ENCODE data around the gene NUP62CL.

The NUP62CL gene

DNA sequence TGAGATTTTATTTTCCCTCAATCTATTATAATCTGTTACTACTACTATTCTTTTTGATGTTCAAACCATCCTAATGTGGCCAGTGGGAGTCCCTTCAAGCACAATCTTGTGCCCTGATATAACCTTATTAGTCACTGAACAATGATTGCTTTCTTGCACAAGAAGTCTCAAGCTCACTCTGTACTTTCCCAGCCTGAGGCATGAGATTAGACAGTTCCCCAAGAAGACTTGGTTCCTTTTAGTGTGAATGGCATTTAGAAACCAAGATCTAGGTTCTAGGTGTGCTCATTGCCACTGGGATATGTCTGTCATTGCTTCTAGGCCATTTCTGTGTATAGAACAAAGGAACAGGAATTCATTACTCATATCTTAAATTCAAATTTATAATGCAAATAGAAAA is 59.6 kb downstream of the NUP62CL start:
- DNase-seq: no peak

DNA sequence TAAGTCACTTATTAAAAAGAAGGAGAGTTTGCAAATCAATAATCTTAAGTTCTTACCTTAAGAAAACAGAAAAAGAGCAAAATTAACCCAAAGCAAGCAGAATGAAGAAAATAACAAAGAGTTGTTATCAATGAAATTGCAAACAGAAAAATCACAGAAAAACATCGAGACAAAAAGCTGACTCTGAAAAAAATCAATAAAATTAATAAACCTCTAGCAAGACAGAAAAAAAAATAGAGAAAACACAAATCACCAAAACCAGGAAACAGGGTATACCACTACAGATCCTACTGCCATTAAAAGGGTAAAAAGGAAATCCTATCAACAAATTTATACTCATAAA is 70.3 kb downstream of the NUP62CL start:
- no peak for DNase-seq

DNA sequence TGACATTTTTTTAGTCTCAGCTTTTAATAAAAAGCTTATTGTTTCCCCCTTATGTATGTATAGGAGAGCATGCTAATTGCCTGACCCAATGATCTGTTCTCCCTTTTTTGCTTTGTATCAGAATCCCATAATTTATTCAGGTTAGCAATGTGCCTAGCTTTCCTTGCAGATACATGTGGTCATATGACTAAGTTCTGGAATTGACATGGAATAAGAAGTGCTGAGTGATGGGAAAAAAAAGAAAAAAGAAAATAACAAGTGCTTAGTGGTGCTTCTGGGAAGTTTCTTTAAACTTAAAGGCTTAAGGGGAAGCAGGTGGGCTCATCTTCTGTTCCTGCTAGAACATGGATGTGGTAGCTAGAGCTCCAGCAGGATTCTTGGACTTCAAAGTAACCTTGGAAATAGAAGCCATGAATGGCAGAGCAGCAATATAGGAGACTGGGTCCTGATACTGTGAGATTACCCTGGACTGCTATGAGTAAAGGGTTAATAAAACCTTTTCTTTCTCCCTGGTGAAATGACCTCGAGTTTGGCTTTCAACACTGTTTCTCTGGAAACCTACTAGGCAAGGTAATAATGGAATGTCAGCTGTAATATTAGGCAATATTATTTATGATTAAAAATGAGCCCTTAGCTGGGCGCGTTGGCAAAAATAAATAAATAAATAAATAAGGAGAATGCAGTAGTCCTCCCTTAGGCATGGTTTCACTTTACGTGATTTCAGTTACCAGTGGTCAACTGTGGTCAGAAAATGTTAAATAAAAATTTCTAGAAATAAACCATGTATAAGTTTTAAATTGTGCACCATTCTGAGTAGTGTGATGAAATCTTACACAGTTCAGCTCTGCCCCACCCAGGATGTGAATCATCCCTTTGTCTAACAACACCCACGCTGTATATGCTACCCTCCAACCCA is 70.9 kb downstream of the NUP62CL start:
- DNase-seq: peak; percentile 12

DNA sequence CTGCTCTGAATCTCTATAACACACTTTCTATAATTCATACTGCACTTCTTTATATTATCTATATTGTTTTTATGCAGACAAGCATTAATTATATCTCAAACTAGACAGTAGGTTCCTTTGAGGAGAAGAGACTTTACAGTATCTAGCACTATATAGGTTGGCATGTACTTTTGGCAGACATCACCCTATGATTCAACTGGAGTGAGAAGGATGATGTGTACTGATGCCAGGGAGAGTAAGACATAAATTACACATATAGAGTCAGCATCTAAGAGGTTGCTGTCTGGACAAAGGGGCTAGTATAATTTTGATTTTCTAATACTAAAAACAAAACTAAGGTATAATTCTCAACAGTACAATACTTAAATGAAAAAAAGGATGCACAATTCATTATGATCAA is 82.5 kb downstream of the NUP62CL start:
- DNase-seq: no peak

DNA sequence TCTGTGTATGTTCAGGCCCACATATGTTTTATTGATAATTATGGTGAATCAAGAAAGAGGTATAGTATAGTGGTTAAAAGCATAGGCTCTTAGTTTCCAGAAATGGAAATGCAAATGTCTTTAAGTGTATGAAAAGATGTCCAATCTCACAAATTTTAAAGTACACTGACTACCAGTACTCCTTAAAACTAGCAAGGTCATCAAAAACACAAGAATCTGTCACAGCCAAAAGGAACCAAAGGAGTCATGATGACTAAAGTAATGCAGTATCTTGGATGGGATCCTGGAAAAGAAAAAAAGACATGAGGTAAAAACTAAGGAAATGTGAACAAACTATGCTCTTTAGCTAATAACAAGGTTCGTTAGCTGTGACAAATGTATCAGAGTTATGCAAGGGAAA is 87.0 kb downstream of the NUP62CL start:
- no peak for DNase-seq

DNA sequence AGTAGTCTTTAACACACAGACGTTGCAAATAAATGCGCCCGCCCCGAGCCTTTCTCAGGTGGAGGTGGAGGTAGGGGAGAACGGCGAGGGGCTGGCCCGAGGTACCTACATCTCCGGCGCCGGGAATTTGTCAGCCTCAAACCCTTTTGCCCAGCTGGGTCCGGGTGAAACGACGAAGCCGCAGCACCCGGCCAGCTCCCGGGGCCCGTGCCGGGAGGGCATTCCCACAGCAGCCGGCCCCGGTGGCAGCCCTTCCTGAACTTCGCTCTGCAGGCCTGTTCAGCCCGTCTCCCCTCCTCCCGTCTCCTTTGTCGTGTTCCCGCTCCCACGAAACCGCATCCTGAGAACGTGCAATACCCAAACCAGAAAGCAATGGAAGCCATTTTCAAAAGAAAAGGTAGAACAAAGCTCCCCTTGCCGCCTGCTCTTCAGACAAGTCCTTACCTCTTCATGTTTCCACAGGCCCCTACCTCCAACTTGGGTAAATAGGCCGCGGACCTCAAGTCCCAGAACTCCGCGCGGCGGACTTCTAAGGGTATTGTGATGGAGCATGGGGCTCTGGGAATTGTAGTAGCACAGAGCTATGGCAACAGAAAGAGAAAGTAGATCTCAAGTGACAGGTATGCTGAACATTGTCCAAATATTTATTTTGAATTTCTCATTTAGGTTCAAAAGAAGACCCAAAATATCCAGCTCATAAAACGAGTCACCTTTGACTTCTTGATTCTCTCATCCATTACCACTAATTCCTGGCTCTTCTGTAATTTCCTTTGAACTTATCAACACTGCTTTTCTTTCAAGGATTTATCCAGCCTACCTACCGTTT is 87.7 kb downstream of the NUP62CL start, which contains the start of gene RBM41:
Gene RBM41 (minus strand): TSS at position 501 of the 826 bp plus-strand sequence. CDS start 49 bp downstream, at position 452.
- peak; percentile 67 for DNase-seq

DNA sequence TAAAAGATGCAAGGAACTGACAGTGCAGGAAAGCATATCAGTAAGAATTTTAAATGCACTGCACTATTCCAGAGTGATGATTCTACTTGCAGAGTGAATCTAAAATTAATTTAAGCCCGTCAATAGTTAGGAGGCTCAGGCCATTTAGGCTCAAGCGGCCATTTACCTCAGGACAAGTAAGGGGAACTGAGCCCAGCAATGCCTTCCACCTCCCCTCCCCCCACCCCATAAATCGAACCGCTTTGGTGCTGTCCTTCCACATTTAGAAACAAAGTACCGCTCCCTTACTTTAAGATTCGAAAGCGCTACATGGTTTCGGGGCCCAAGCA is 88.3 kb downstream of the NUP62CL start:
- DNase-seq: no peak

DNA sequence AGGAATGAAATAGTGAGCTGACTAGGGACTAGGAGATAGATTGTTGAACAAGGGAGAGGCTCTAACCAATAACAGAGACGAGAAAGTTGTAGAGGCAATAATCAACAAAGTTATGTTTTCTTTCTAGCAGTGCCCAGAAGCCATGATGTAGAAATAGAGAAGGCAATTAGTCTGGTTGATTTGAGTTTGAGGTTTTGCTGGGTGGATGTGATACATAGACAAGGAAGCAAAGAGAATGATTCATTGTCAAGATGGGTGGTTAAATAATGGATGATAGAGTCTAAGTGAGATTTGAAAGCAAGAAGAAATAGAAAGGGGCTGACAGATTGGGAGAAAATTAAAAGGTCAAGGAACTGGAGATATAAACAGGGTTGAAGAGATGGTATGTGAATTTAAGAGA is 98.8 kb downstream of the NUP62CL start:
- no peak for DNase-seq

DNA sequence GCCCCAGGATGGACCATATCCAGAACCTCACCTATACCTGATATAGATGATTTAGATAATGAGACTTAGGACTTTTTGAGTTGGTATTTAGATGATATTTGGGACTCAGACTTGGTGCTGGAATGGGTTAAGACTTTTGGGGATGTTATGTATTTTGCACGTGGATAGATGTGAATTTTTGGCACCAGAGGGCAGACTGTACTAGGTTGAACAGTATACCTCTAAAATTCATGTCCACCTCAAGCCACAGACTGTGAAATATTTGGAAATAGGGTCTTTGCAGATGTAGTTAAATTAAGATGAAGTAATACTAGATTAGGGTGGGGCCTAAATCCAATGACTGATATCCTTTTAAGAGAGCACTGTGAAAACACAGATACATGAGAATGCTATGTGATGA is 103.3 kb downstream of the NUP62CL start:
- DNase-seq: no peak

DNA sequence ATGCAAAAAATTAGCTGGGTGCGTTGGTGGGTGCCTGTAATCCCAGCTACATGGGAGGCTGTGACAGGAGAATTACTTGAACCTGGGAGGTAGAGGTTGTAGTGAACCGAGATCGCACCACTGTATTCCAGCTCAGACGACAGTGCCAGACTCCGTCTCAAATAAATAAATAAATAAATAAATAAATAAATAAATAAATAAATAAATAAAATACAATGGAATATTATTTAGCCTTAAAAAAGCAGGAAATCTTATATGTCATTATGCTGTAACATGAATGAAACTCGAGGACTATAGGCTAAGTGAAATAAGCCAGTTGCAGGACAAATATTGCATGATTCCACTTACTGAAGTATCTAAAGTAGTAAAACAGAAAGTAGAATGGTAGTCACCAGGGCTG is 130.1 kb downstream of the NUP62CL start:
- no peak for DNase-seq
